Esophagus muscularis mucosa (tissue), 4 donors: ENCODE measurements around the gene RER1. TPM values are rescaled to one million over a fixed set of nuclear protein-coding genes. Genes with fewer than 3 reads are reported as not detected.

Experiments used
- DNase-seq: peaks from one replicate; pipeline ENCODE4 v3.0.0-alpha.2; 2017; ENCODE audit errors: extremely low spot score
- H3K27ac ChIP-seq, 4 donors: fragments of 200-600 bp; sonication (generic); replicated peaks in 1 of 4; 1 replicate in 3 of 4; 2 replicates in 1 of 4; pipeline ENCODE4 v1.5.1; 2016 to 2019; ENCODE audit warnings: mild to moderate bottlenecking in 1 of 4
- H3K27me3 ChIP-seq, 4 donors: fragments of 200-600 bp; sonication (generic); one replicate each; pipeline versions ENCODE4 v1.5.1 to v1.6.0; 2016 to 2019
- H3K36me3 ChIP-seq, 4 donors: fragments of 200-600 bp; sonication (generic); one replicate each; pipeline ENCODE4 v1.5.1; 2016 to 2019
- H3K4me1 ChIP-seq, 4 donors: fragments of 200-600 bp; sonication (generic); one replicate each; pipeline ENCODE4 v1.5.1; 2016 to 2019
- H3K4me3 ChIP-seq, 4 donors: fragments of 200-600 bp; sonication (generic); 1 replicate in 2 of 4; 2 replicates in 2 of 4; pipeline ENCODE4 v1.5.1; 2016 to 2019; ENCODE audit warnings: mild to moderate bottlenecking in 4 of 4, moderate library complexity in 1 of 4
- H3K9me3 ChIP-seq, 4 donors: fragments of 200-600 bp; sonication (generic); 1 replicate in 3 of 4; 2 replicates in 1 of 4; pipeline ENCODE4 v1.5.1; 2016 to 2019
- EP300 ChIP-seq: sonication (generic); formaldehyde crosslinking; IDR thresholded peaks from one replicate; pipeline ENCODE4 v1.6.1; 2017; ENCODE audit warnings: antibody characterized with exemption
- POLR2A ChIP-seq: fragments of 450-650 bp; IDR thresholded peaks from one replicate; pipeline ENCODE4 v1.6.1; 2017; ENCODE audit warnings: antibody characterized with exemption, moderate library complexity, mild to moderate bottlenecking, low read depth
- POLR2AphosphoS5 ChIP-seq, 2 donors: sonication (generic); formaldehyde crosslinking; IDR thresholded peaks; one replicate each; pipeline ENCODE4 v1.6.1; 2017; ENCODE audit warnings: antibody characterized with exemption in 2 of 2
- WGBS: methylation state at CpG from one replicate; pipeline ENCODE4 v1.1.5; 2018; 5-methylcytosine and 5-hydroxymethylcytosine counted together
- intact Hi-C: fragments of 100-400 bp; cut with DNase I; formaldehyde crosslinking; loops from one replicate; pipeline ENCODE4 v1.15.1; 2023
- total RNA-seq, 4 donors: library from RNA; depleted of rRNA; stranded (reverse); fragments of >200 nt; gene quantifications; one replicate each; pipeline versions ENCODE4 v1.1.0 to v1.2.1, GENCODE V29; 2016
- TF ChIP-seq, protein P1 (sequence below), 3 experiments: fragments of 200-600 bp in 2 of 3; fragments of 450-650 bp in 1 of 3; sonication (generic) in 2 of 3; IDR thresholded peaks; one replicate each; pipeline ENCODE4 v1.5.1; 2017 to 2019; ENCODE audit warnings: antibody characterized with exemption in 3 of 3, mild to moderate bottlenecking in 2 of 3, moderate library complexity in 1 of 3

The RER1 gene
- total RNA-seq, 4 donors from 2014 or later, result 47.3 to 67.3 (median 56.4) TPM

DNA sequence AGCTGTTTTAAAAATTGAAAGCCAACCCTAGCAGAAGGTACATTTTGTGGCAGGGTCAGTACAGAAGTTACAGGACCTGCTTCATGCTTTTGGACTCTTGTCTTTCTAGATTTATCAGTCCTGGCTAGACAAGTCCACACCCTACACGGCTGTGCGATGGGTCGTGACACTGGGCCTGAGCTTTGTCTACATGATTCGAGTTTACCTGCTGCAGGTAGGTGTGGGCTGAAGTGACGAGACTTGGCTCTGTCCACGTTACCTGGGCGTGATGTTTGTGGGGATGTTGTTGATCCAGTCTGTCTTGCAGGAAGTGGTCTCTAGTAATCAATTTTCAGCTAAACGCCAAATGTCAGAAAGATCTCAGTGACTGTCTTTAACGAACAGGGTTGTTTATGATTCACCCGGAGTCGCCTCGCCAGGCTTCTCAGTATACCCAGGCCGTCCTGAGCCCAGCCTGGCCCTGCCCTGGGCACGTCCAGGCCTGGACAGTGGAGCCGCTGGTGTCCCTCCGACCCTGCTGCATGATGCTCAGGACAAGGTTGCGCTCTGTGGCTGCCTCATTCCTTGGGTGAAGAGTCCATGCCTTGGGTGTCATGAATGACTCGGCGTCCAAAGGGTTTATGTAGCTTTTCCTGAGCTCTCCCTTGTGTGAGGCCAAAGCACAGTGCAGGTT lies 5.5 kb downstream of the RER1 start:
- TF ChIP-seq, protein P1, sequence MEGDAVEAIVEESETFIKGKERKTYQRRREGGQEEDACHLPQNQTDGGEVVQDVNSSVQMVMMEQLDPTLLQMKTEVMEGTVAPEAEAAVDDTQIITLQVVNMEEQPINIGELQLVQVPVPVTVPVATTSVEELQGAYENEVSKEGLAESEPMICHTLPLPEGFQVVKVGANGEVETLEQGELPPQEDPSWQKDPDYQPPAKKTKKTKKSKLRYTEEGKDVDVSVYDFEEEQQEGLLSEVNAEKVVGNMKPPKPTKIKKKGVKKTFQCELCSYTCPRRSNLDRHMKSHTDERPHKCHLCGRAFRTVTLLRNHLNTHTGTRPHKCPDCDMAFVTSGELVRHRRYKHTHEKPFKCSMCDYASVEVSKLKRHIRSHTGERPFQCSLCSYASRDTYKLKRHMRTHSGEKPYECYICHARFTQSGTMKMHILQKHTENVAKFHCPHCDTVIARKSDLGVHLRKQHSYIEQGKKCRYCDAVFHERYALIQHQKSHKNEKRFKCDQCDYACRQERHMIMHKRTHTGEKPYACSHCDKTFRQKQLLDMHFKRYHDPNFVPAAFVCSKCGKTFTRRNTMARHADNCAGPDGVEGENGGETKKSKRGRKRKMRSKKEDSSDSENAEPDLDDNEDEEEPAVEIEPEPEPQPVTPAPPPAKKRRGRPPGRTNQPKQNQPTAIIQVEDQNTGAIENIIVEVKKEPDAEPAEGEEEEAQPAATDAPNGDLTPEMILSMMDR (IDR thresholded peaks at IDR 0.05), result no peak
- TF ChIP-seq POLR2A, result no peak
- H3K27me3 ChIP-seq, result no peaks in the 10 kb centered on the region
- intact Hi-C loops, result no loop called here
- peaks cover 14 to 34% (median 32%) of the 10 kb centered on the region in 4 donors for H3K4me1 ChIP-seq
- no peak overlapping the region for H3K27ac ChIP-seq
- WGBS, result 89% methylated on average over 12 of the region's 19 CpGs
- no peak overlapping the region for H3K4me3 ChIP-seq
- H3K9me3 ChIP-seq, result no peaks in the 10 kb centered on the region
- DNase-seq, result no peak
- peaks cover 35 to 93% (median 79%) of the 10 kb centered on the region in 4 donors for H3K36me3 ChIP-seq

DNA sequence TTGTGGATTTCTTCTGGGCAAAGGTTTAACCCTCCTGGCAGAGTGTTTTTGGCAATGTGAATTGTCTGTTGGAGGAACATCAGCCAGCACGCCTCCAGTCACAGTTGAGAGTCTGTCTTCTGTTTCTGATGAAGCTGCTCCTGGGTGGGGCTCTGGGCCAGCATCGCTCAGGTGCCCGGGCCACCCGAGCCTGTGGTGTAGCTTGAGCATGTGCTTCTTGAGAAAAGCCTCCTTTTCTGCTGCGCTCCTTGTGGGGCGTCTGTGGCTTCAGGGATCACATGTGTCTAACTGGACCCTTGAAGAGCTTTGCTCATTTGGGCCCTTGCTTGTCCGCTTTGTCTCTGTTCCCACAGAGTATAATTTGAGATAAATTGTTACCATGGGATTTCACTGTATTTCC lies 7.2 kb downstream of the RER1 start:
- H3K27me3 ChIP-seq, result no peaks in the 10 kb centered on the region
- no peak overlapping the region for H3K4me3 ChIP-seq
- H3K36me3 ChIP-seq, result peaks cover 51 to 100% (median 92%) of the 10 kb centered on the region in 4 donors
- H3K9me3 ChIP-seq, result no peaks in the 10 kb centered on the region
- intact Hi-C loops, result no loop called here
- DNase-seq, result no peak
- H3K4me1 ChIP-seq, result peaks cover 0 to 17% (median 15%) of the 10 kb centered on the region in 4 donors
- H3K27ac ChIP-seq, result no peak overlapping the region
- WGBS, result 81% methylated on average over 7 of the region's 7 CpGs
- TF ChIP-seq POLR2AphosphoS5 (IDR thresholded peaks at IDR 0.05), result no peak
- TF ChIP-seq EP300, result no peak
- no peak for TF ChIP-seq POLR2A
- TF ChIP-seq, protein P1 (IDR thresholded peaks at IDR 0.05), result no peak

DNA sequence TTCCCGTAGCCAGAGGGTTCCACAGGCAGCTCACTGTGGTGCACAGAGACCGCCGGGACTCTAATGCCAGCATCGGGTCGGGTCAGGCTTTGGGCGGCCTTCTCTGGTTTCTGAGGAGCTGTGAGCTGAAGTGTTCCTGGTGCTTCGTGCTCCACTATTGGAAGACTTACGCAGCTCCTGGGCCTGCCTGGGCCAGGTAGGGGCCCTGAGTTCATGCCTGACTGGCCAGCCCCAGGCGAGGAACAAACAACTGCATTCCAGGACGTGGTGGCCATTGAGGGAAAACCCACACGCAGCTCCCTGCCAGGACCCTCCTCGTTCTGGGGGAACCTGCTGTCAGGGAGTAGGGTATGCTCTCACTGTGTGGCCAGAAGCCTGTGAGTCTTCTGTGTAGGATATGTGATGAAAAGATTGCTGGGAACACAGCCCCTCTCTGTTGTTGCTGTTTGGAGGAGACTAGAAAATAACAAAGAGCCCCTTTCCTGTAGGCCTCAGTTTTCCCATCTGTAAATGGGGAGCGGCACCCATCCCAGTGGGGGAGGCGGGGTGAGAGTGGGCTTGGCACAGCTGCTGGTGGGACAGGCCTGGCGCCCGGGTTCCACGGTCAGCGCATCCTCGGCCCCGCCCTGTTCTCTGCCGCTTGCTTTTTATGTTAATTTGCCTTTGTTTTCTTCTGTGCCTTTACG lies 8.4 kb downstream of the RER1 start:
- H3K36me3 ChIP-seq, result peaks cover 60 to 100% (median 97%) of the 10 kb centered on the region in 4 donors
- H3K27me3 ChIP-seq, result no peaks in the 10 kb centered on the region
- WGBS, result 86% methylated on average over 19 of the region's 22 CpGs
- H3K4me1 ChIP-seq, result peaks cover 0 to 5% (median 3%) of the 10 kb centered on the region in 4 donors
- H3K4me3 ChIP-seq, result no peak overlapping the region
- H3K9me3 ChIP-seq, result no peaks in the 10 kb centered on the region
- no peak for DNase-seq
- no peak overlapping the region for H3K27ac ChIP-seq
- TF ChIP-seq, protein P1 (IDR thresholded peaks at IDR 0.05), result no peak
- TF ChIP-seq EP300, result no peak
- TF ChIP-seq POLR2A, result no peak
- no peak for TF ChIP-seq POLR2AphosphoS5 (IDR thresholded peaks at IDR 0.05)
- intact Hi-C loops, result no loop called here

DNA sequence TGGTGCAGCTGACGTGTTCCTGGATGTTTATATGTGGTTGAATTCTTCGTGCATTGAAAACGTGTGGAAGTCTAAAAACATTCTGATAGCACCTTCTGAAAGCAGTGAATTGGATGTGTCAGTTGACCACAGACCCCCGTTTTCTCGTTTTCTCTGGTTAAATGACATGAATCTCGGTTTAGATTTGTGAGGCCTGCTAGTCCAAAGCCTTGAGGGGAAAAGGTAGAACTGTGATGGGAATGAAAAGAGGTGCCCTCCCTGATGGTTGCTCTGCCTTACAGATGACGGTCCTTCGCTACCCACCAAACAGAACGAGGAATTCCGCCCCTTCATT lies 8.9 kb downstream of the RER1 start:
- peaks cover 59 to 100% (median 98%) of the 10 kb centered on the region in 4 donors for H3K36me3 ChIP-seq
- intact Hi-C loops, result no loop called here
- no peaks in the 10 kb centered on the region for H3K9me3 ChIP-seq
- WGBS, result 85% methylated on average over 10 of the region's 10 CpGs
- no peak overlapping the region for H3K4me3 ChIP-seq
- no peak for DNase-seq
- TF ChIP-seq POLR2AphosphoS5 (IDR thresholded peaks at IDR 0.05) (no peak), POLR2A (no peak), EP300 (no peak)
- TF ChIP-seq, protein P1 (IDR thresholded peaks at IDR 0.05), result no peak
- H3K27me3 ChIP-seq, result no peaks in the 10 kb centered on the region
- H3K4me1 ChIP-seq, result peaks cover 0 to under 1% (median 0%) of the 10 kb centered on the region in 4 donors
- no peak overlapping the region for H3K27ac ChIP-seq
